ENCODE measurements around the gene DAB2.

GRCh38 chr5:39379693-39380092 is 45.1 kb downstream of the DAB2 start:
- TF ChIP-seq EZH2 (IDR thresholded peaks at IDR 0.05; ENCODE audit: borderline replicate concordance, low read depth, low read length, poor library complexity, severe bottlenecking) (no peak), CTCF (conservative IDR thresholded peaks at IDR 0.05; ENCODE audit: low read depth, low read length) (no peak)
